ENCODE measurements around the gene CHFR. TPM values are rescaled to one million over a fixed set of nuclear protein-coding genes. Genes with fewer than 3 reads are reported as not detected.

The CHFR gene
- total RNA-seq, 1 donor from 2014 or later = 43.6 TPM

GRCh38 chr12:132804426-132804861 is 83.0 kb downstream of the CHFR start:
- Histone ChIP-seq H3K36me3 (peaks cover 93% of the 10 kb centered on the region), H3K9me3 (no peaks in the 10 kb centered on the region), H3K4me1 (no peaks in the 10 kb centered on the region), H3K4me3 (no peak overlapping the region), H3K27me3 (ENCODE audit: low read depth) (no peaks in the 10 kb centered on the region), H3K27ac (no peak overlapping the region)
- intact Hi-C loops (cut with DNase I) = no loop called here
- DNase-seq (no peak), ATAC-seq (peak; percentile 25 to 58)
- TF ChIP-seq, protein P1, sequence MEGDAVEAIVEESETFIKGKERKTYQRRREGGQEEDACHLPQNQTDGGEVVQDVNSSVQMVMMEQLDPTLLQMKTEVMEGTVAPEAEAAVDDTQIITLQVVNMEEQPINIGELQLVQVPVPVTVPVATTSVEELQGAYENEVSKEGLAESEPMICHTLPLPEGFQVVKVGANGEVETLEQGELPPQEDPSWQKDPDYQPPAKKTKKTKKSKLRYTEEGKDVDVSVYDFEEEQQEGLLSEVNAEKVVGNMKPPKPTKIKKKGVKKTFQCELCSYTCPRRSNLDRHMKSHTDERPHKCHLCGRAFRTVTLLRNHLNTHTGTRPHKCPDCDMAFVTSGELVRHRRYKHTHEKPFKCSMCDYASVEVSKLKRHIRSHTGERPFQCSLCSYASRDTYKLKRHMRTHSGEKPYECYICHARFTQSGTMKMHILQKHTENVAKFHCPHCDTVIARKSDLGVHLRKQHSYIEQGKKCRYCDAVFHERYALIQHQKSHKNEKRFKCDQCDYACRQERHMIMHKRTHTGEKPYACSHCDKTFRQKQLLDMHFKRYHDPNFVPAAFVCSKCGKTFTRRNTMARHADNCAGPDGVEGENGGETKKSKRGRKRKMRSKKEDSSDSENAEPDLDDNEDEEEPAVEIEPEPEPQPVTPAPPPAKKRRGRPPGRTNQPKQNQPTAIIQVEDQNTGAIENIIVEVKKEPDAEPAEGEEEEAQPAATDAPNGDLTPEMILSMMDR (IDR thresholded peaks at IDR 0.05) = no peak

DNA sequence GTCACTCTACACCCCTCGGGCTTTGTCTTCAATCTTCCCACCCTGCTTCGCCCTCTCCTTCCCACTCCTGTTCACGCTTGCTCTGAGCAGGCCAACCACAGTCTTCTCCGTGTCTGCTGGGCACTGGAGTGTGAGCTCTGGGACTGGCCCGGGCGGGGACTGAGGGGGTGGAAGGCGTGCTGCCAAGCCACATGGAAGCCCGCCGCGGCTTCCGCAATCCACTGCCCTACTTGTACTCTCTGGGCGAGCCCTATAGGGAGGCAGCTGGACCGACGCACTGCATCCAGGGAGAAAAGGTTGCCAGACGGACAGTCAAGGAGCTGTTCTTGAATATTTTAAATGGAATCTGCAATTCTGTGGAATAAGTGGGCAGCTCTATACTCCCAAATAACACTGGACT is 83.5 kb downstream of the CHFR start:
- ATAC-seq = no peak

GRCh38 chr12:132803125-132803524 is 84.3 kb downstream of the CHFR start:
- H3K27me3 ChIP-seq (ENCODE audit: low read depth) = no peaks in the 10 kb centered on the region
- DNase-seq (no peak), ATAC-seq (no peak)
- H3K4me3 ChIP-seq = no peak overlapping the region
- TF ChIP-seq, protein P1 (IDR thresholded peaks at IDR 0.05) = no peak
- no peak overlapping the region for H3K27ac ChIP-seq
- no peaks in the 10 kb centered on the region for H3K9me3 ChIP-seq
- intact Hi-C loops (cut with DNase I) = no loop called here
- peaks cover 94% of the 10 kb centered on the region for H3K36me3 ChIP-seq
- no peaks in the 10 kb centered on the region for H3K4me1 ChIP-seq

More for the DNA sequence above, 83.5 kb downstream of the CHFR start:
- Histone ChIP-seq H3K27ac (no peak overlapping the region), H3K4me3 (no peak overlapping the region), H3K4me1 (no peaks in the 10 kb centered on the region), H3K36me3 (peaks cover 94% of the 10 kb centered on the region), H3K9me3 (no peaks in the 10 kb centered on the region), H3K27me3 (ENCODE audit: low read depth) (no peaks in the 10 kb centered on the region)
- intact Hi-C loops (cut with DNase I) = no loop called here
- no peak for DNase-seq
- TF ChIP-seq, protein P1 (IDR thresholded peaks at IDR 0.05) = no peak

DNA sequence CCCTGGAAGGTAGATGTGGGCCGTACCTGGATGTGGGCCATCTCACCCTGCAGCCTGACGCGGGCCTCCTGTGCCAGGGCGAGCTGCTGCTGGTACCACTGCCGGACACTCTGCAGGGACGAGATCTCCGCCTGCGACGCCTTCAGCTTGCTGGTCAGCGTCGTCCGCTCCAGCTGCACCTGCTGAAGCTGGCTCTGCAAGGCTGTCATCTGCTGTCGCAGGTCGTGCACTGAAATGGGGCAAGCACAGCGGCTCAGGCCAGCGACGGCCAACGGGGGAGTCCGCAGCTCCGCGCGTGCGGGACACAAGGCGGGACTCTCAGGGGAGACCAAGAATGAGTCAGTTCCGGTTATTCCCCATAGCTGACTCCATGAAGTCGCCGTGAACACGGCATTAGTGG is 85.7 kb downstream of the CHFR start:
- no peaks in the 10 kb centered on the region for H3K4me1 ChIP-seq
- no peak for DNase-seq
- intact Hi-C loops (cut with DNase I) = no loop called here
- H3K4me3 ChIP-seq = no peak overlapping the region
- no peaks in the 10 kb centered on the region for H3K27me3 ChIP-seq (ENCODE audit: low read depth)
- H3K36me3 ChIP-seq = peaks cover 96% of the 10 kb centered on the region
- no peaks in the 10 kb centered on the region for H3K9me3 ChIP-seq
- ATAC-seq = no peak
- TF ChIP-seq, protein P1 (IDR thresholded peaks at IDR 0.05) = no peak
- H3K27ac ChIP-seq = no peak overlapping the region

GRCh38 chr12:132798836-132799235 is 88.6 kb downstream of the CHFR start:
- Histone ChIP-seq H3K27me3 (ENCODE audit: low read depth) (no peaks in the 10 kb centered on the region), H3K4me1 (no peaks in the 10 kb centered on the region), H3K9me3 (no peaks in the 10 kb centered on the region), H3K36me3 (peaks cover 100% of the 10 kb centered on the region), H3K4me3 (no peak overlapping the region), H3K27ac (no peak overlapping the region)
- intact Hi-C loops (cut with DNase I) = no loop called here
- DNase-seq (no peak), ATAC-seq (peak in 1 of 2 donors; percentile 22)
- TF ChIP-seq, protein P1 (IDR thresholded peaks at IDR 0.05) = no peak

Measured in lower lobe of right lung (tissue), 2 donors.